Adrenal gland (tissue), 12 donors: ENCODE data around the gene ATP6V1A. TPM values are rescaled to one million over a fixed set of nuclear protein-coding genes. Genes with fewer than 3 reads are reported as not detected.

Source experiments
- DNase-seq, 7 donors: peaks; one replicate each; pipeline ENCODE4 v3.0.0-alpha.2; 2019 to 2020
- H3K27ac ChIP-seq, 5 donors: fragments of 200-600 bp; sonication (generic) in 4 of 5; 1 replicate in 3 of 5; 2 replicates in 2 of 5; pipeline versions ENCODE4 v1.5.1 to v1.8.0; 2016 to 2020; ENCODE audit warnings: mild to moderate bottlenecking in 1 of 5
- H3K27me3 ChIP-seq: fragments of 200-600 bp; 2 replicates; pipeline ENCODE4 v1.8.0; 2021
- H3K36me3 ChIP-seq, 2 donors: fragments of 200-600 bp; replicated peaks in 1 of 2; 1 replicate in 1 of 2; 2 replicates in 1 of 2; pipeline versions ENCODE4 v1.5.1 to v1.8.0; 2018 to 2022
- H3K4me1 ChIP-seq, 2 donors: fragments of 200-600 bp; replicated peaks in 1 of 2; 1 replicate in 1 of 2; 2 replicates in 1 of 2; pipeline versions ENCODE4 v1.5.1 to v1.8.0; 2018 to 2021
- H3K4me3 ChIP-seq, 4 donors: fragments of 200-600 bp; sonication (generic) in 3 of 4; one replicate each; pipeline ENCODE4 v1.5.1; 2016 to 2018
- H3K9me3 ChIP-seq, 3 donors: fragments of 200-600 bp; sonication (generic) in 1 of 3; replicated peaks in 1 of 3; 1 replicate in 2 of 3; 2 replicates in 1 of 3; pipeline versions ENCODE4 v1.5.1 to v1.8.0; 2016 to 2021
- POLR2A ChIP-seq, 2 donors: fragments of 450-650 bp; IDR thresholded peaks; one replicate each; pipeline ENCODE4 v1.6.1; 2017; ENCODE audit warnings: antibody characterized with exemption in 2 of 2, mild to moderate bottlenecking in 2 of 2, moderate library complexity in 1 of 2
- WGBS, 4 donors: extraction: QIAGEN DNeasy Blood & Tissue Kit in 2 of 4; methylation state at CpG; one replicate each; pipeline versions ENCODE4 v1.1.5 to v1.1.7; 2013 to 2017; 5-methylcytosine and 5-hydroxymethylcytosine counted together
- intact Hi-C, 2 donors: fragments of 100-400 bp; cut with DNase I; formaldehyde crosslinking; loops; one replicate each; pipeline versions ENCODE4 v1.14.1 to v1.15.0; 2022 to 2023
- polyA plus RNA-seq, 3 donors: library from polyadenylated mRNA; stranded (reverse); fragments of 200-250 nt in 2 of 3; fragments of 350-450 nt in 1 of 3; fragmentation: Illumina TruSeq in 1 of 3; extraction: RNeasy Lipid Tissue Mini Kit (QIAGEN cat#74804) in 1 of 3; gene quantifications; one replicate each; pipeline ENCODE4 v1.2.3, GENCODE V29; 2013 to 2014
- total RNA-seq, 9 donors: library from RNA; depleted of rRNA in 4 of 9; stranded (reverse); fragments of >200 nt in 4 of 9; fragments of 120-200 nt in 1 of 9; fragmentation: NEBNext Ultra II Directional in 1 of 9; extraction: Animal tissue kit (Norgen Biotek cat#: 25700) in 1 of 9; gene quantifications; one replicate each; pipeline versions ENCODE4 v1.1.0 to v1.2.4, GENCODE V29; 2013 to 2023
- TF ChIP-seq, protein P1 (sequence below), 6 experiments: fragments of 450-650 bp in 4 of 6; fragments of 200-600 bp in 2 of 6; sonication (generic) in 1 of 6; IDR thresholded peaks; 1 replicate in 5 of 6; 2 replicates in 1 of 6; pipeline versions ENCODE4 v1.5.1 to v1.8.0; 2016 to 2021; ENCODE audit warnings: antibody characterized with exemption in 6 of 6, mild to moderate bottlenecking in 2 of 6, moderate library complexity in 1 of 6
- donor health status: healthy with polysubstance abuse.
- donor health status: Bipolar disorder and iron deficiency.
- donor health status: DM: yes; HTN: yes; CAD: no.
- donor health status: DM: no; HTN: no; CAD: no.
- donor health status: DM: no; HTN: no; CAD: no.
- donor health status: DM: yes; HTN: yes; CAD: no.

The ATP6V1A gene
- total and polyA plus RNA-seq, 12 donors: 14.7 to 165 (median 108) TPM

DNA sequence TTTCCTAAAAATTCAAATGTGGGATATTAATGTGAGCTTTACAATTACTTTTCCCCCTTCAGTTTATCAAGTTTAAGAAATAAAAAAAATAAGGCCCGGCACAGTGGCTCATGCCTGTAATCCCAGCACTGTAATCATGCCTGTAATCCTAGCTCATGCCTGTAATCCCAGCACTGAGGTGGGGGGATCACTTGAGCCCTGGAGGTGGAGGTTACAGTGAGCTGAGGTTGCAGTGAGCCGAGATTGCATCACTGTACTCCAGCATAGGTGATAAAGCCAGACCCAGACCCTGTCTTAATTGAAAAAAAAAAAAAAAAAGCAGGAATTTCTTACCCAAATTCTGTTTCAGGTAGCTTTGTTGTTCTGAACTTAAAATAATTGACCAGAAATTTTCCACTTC, 17.9 kb downstream of the ATP6V1A start:
- Histone ChIP-seq H3K27ac (no peak overlapping the region), H3K9me3 (no peaks in the 10 kb centered on the region), H3K4me1 (peaks cover 0 to 1% of the 10 kb centered on the region in 2 donors), H3K4me3 (no peak overlapping the region), H3K27me3 (no peaks in the 10 kb centered on the region), H3K36me3 (no peaks in the 10 kb centered on the region)
- intact Hi-C loops: no loop called here
- WGBS, 4 donors: 94 to 97% (median 95%) methylated on average over 2 of the region's 2 CpGs
- no peak for TF ChIP-seq POLR2A (IDR thresholded peaks at IDR 0.05)
- TF ChIP-seq, protein P1, sequence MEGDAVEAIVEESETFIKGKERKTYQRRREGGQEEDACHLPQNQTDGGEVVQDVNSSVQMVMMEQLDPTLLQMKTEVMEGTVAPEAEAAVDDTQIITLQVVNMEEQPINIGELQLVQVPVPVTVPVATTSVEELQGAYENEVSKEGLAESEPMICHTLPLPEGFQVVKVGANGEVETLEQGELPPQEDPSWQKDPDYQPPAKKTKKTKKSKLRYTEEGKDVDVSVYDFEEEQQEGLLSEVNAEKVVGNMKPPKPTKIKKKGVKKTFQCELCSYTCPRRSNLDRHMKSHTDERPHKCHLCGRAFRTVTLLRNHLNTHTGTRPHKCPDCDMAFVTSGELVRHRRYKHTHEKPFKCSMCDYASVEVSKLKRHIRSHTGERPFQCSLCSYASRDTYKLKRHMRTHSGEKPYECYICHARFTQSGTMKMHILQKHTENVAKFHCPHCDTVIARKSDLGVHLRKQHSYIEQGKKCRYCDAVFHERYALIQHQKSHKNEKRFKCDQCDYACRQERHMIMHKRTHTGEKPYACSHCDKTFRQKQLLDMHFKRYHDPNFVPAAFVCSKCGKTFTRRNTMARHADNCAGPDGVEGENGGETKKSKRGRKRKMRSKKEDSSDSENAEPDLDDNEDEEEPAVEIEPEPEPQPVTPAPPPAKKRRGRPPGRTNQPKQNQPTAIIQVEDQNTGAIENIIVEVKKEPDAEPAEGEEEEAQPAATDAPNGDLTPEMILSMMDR (IDR thresholded peaks at IDR 0.05): no peak
- DNase-seq: no peak

DNA sequence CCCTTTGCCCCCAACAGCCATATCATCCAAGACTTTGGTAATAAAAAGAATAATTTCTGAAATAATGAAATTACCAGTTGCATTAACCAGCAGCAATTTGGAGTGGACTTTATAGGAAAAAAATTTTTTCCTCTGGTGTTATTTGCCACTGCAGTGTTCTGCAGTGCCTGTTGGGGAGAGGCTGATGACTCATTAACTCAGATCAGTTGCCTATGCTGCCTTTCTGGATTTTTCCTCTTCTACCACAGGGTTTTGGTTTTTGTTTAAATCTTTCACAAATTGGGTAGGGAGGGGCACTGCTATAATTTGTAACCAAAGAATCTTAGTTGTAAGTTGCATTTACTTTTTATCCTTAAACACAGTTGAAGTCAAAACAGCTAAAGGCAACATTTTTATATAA, 22.7 kb downstream of the ATP6V1A start:
- DNase-seq: peak in 2 of 7 donors; percentile 19 to 31

DNA sequence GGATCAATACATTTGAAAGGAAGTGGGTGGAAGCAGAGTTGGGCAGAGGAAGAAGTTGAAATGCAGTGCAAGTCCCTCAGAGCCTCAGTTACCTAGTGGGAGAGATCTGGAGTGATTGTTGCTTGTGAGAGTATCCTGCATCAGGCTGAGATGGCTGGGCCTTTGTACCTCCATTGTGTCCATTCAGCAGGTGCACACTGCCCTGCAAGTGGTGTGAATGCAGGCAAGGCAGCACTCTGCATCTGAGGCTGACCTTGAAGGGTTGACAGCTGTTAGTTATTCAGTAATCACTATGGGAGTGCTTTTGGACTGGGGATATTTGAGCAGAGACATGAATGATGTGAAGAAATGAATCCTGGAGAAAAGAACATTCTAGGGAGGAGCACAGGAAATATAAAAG, 25.2 kb downstream of the ATP6V1A start:
- no peak for DNase-seq
- H3K36me3 ChIP-seq: no peaks in the 10 kb centered on the region
- no peak for TF ChIP-seq POLR2A (IDR thresholded peaks at IDR 0.05)
- H3K27ac ChIP-seq: no peak overlapping the region
- no peaks in the 10 kb centered on the region for H3K9me3 ChIP-seq
- peaks cover 0 to 4% of the 10 kb centered on the region in 2 donors for H3K4me1 ChIP-seq
- H3K27me3 ChIP-seq: no peaks in the 10 kb centered on the region
- intact Hi-C loops: no loop called here
- H3K4me3 ChIP-seq: no peak overlapping the region

More for the DNA sequence above, 22.7 kb downstream of the ATP6V1A start:
- TF ChIP-seq, protein P1 (IDR thresholded peaks at IDR 0.05): peak in 5 of 6 experiments; percentile 7 to 34 (median 28)
- no peak for TF ChIP-seq POLR2A (IDR thresholded peaks at IDR 0.05)
- Histone ChIP-seq H3K4me1 (peaks cover 0 to 4% of the 10 kb centered on the region in 2 donors), H3K4me3 (no peak overlapping the region), H3K36me3 (no peaks in the 10 kb centered on the region), H3K9me3 (no peaks in the 10 kb centered on the region), H3K27ac (peak overlapping the region in 2 of 5 donors; percentile 35 to 44), H3K27me3 (no peaks in the 10 kb centered on the region)
- intact Hi-C loops: no loop called here

DNA sequence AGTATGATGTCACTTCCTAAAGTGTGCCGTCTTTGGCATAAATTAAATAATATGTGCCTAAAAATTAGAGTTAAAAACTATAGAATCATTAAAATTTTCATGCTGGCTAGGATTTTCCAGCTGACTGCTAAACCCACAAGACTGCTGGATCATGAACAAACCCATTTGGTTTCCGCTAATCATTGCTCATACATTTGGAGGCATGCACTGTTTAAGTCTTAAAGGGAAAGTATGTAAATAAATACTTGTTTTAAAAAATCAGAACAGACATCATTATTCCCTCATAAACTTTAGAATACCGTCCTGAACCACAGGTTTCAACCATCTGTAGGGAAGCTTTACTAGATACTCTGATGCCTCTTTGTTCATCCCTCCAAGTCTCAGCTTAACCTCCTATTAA, 26.5 kb downstream of the ATP6V1A start:
- Histone ChIP-seq H3K27me3 (no peaks in the 10 kb centered on the region), H3K36me3 (no peaks in the 10 kb centered on the region), H3K4me3 (no peak overlapping the region), H3K4me1 (peaks cover 0 to 4% of the 10 kb centered on the region in 2 donors), H3K9me3 (no peaks in the 10 kb centered on the region), H3K27ac (no peak overlapping the region)
- TF ChIP-seq, protein P1 (IDR thresholded peaks at IDR 0.05): no peak
- no peak for TF ChIP-seq POLR2A (IDR thresholded peaks at IDR 0.05)
- intact Hi-C loops: no loop called here
- no peak for DNase-seq
- 76 to 89% (median 87%) methylated on average over 3 of the region's 3 CpGs for WGBS, 4 donors

DNA sequence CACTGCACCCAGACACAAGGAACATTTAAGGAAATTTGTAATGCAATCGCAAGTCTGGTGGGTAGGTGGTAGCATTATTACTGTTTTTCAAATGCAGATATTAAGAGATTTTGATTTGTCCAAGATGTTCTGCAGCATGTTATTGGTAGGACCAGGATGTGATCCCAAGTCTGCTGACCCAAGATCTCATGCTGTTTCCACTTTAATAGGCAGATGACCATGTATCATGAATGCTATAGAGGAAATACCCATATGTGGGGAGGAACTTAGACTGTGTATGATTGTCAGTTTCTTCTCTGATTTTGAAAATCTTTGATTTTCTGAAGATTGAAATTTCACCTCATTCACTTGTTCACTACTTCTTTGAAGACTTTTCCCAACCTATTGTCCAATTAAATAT, 28.7 kb downstream of the ATP6V1A start:
- H3K9me3 ChIP-seq: no peaks in the 10 kb centered on the region
- no peaks in the 10 kb centered on the region for H3K27me3 ChIP-seq
- no peak for DNase-seq
- 93 to 100% (median 98%) methylated on average over 1 of the region's 1 CpG for WGBS, 4 donors
- no peaks in the 10 kb centered on the region for H3K36me3 ChIP-seq
- no peaks in the 10 kb centered on the region for H3K4me1 ChIP-seq
- intact Hi-C loops: no loop called here
- no peak overlapping the region for H3K4me3 ChIP-seq
- no peak overlapping the region for H3K27ac ChIP-seq
- TF ChIP-seq POLR2A (IDR thresholded peaks at IDR 0.05): no peak
- TF ChIP-seq, protein P1 (IDR thresholded peaks at IDR 0.05): no peak
